Stimulated activated CD4-positive, alpha-beta T cell treated with anti-CD3 and anti-CD28 coated beads, Interleukin-4, amount 100 ng/mL, for 24 hours (primary cell): ENCODE data around the gene NPBWR2.

Source experiments
- DNase-seq: peaks from one replicate; pipeline ENCODE4 v3.0.0-alpha.2; 2020

NPBWR2 gene

GRCh38 chr20:64055893-64056638, 51.3 kb downstream of the NPBWR2 start:
- no peak for DNase-seq

GRCh38 chr20:64055396-64055892, 51.9 kb downstream of the NPBWR2 start:
- DNase-seq = no peak

GRCh38 chr20:64053841-64054661, 53.3 kb downstream of the NPBWR2 start:
- DNase-seq = no peak
